Activated CD4-positive, alpha-beta memory T cell treated with anti-CD3 and anti-CD28 coated beads for 36 hours (primary cell): ENCODE results near the gene AP4E1. TPM values are rescaled to one million over a fixed set of nuclear protein-coding genes. Genes with fewer than 3 reads are reported as not detected.
"Not testable (repeated sequence)": the region's sequence is repeated elsewhere in the genome, so short reads cannot be mapped to it uniquely, and the experiment has no call there.

Experiments used
- CTCF ChIA-PET: fragments of 350-600 bp; sonication (Branson Sonifier 250); formaldehyde crosslinking; loops from one replicate; lab custom pipeline; 2021; ENCODE audit warnings: antibody characterized with exemption, inconsistent platforms; lab: Charles Lee
- POLR2A ChIA-PET: fragments of 350-600 bp; sonication (Branson Sonifier 250); formaldehyde crosslinking; loops from one replicate; lab custom pipeline; 2021; ENCODE audit warnings: antibody characterized with exemption; lab: Charles Lee
- DNase-seq: peaks from one replicate; pipeline ENCODE4 v3.0.0-alpha.2; 2020
- H3K27ac Mint-ChIP-seq: one replicate; pipeline ENCODE4 v1.8.0; 2021; ENCODE audit warnings: mixed read lengths
- H3K27me3 Mint-ChIP-seq: one replicate; pipeline ENCODE4 v1.8.0; 2021; ENCODE audit warnings: mixed read lengths
- H3K36me3 Mint-ChIP-seq: one replicate; pipeline ENCODE4 v1.8.0; 2021; ENCODE audit warnings: mixed read lengths
- H3K4me1 Mint-ChIP-seq: one replicate; pipeline ENCODE4 v1.8.0; 2021; ENCODE audit warnings: low read depth, mixed read lengths
- H3K4me3 Mint-ChIP-seq: one replicate; pipeline ENCODE4 v1.8.0; 2021; ENCODE audit warnings: mild to moderate bottlenecking, mixed read lengths
- H3K9me3 Mint-ChIP-seq: one replicate; pipeline ENCODE4 v1.8.0; 2021; ENCODE audit warnings: mixed read lengths
- intact Hi-C: fragments of 100-400 bp; cut with micrococcal nuclease; formaldehyde crosslinking; loops from one replicate; pipeline ENCODE4 v1.15.1; 2023
- total RNA-seq, 2 experiments: library from RNA; stranded (reverse); gene quantifications; one replicate each; pipeline ENCODE4 v1.2.3, GENCODE V29; 2021

The AP4E1 gene
- total RNA-seq, 2 experiments from 2014 or later: 12.0 to 12.7 TPM

DNA sequence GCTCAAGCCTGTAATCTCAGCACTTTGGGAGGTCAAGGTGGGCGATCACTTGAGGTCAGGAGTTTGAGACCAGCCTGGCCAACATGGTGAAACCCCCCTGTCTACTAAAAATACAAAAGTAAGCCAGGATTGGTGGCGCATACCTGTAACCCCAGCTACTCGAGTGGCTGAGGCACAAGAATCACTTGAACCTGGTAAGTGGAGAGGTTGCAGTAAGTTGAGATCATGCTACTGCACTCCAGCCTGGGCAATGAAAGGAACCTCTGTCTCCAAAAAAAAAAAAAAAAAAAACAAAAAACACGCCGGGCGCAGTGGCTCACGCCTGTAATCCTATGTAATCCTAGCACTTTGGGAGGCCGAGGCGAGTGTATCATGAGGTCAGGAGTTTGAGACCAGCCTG is 18.9 kb upstream of the AP4E1 start:
- ChIA-PET POLR2A (no interaction called here), CTCF (no interaction called here)
- H3K27ac Mint-ChIP-seq: no peak overlapping the region

DNA sequence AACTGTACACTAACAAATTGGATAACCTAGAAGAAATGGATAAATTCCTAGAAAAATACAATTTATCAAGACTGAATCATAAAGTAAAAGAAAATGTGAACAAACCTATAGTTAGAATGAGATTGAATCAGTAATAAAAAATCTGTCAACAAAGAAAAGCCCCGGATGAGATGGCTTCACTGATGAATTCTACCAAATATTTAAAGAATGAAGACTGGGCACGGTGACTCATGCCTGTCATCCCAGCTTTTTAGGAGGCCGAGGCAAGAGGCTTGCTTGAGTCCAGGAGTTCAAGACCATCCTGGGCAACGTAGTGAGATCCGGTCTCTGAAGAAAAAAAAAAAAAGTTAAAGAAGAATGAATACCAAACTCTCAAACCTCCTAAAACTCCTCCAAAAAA is 17.7 kb upstream of the AP4E1 start:
- Mint-ChIP-seq H3K4me1 (peaks cover 11% of the 10 kb centered on the region), H3K4me3 (no peak overlapping the region), H3K27me3 (no peaks in the 10 kb centered on the region), H3K36me3 (peaks cover 10% of the 10 kb centered on the region), H3K9me3 (peaks cover 22% of the 10 kb centered on the region), H3K27ac (no peak overlapping the region)
- intact Hi-C loops: no loop called here
- CTCF ChIA-PET: interaction anchor here (0.8 kb wide), 1 partner anchor 18 kb away, joined by 3 read pairs; the partner anchor contains the start of gene AP4E1
- no peak for DNase-seq
- POLR2A ChIA-PET: no interaction called here

More for the DNA sequence above, 18.9 kb upstream of the AP4E1 start:
- DNase-seq: no peak
- Mint-ChIP-seq H3K4me1 (peaks cover 23% of the 10 kb centered on the region), H3K27me3 (no peaks in the 10 kb centered on the region), H3K4me3 (no peak overlapping the region), H3K36me3 (peaks cover 10% of the 10 kb centered on the region), H3K9me3 (peaks cover 22% of the 10 kb centered on the region)
- intact Hi-C loops: loop anchor here (5.0 kb wide), 1 partner anchor 707 kb away; the partner anchor contains the start of gene SLC27A2

DNA sequence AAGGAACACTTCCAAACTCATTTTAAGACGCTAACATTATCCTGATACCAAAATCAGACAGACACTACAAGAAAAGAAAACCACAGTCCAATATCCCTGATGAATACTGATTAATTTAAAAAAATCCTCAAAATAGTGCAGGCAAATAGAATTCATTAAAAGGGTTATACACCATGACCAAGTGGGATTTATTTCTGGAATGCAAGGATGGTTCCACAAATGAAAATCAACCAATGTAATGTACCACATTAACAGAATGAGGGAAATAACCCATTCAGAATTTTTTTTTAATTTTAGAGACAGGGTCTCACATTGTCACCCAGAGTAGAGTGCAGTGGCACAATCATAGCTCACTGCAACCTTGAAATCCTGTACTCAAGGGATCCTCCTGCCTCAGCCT is 17.3 kb upstream of the AP4E1 start:
- Mint-ChIP-seq H3K36me3 (peaks cover 10% of the 10 kb centered on the region), H3K27me3 (no peaks in the 10 kb centered on the region), H3K4me1 (peaks cover 7% of the 10 kb centered on the region), H3K9me3 (peaks cover 22% of the 10 kb centered on the region), H3K4me3 (no peak overlapping the region), H3K27ac (no peak overlapping the region)
- intact Hi-C loops: no loop called here
- no peak for DNase-seq
- CTCF ChIA-PET: no interaction called here
- POLR2A ChIA-PET: no interaction called here

DNA sequence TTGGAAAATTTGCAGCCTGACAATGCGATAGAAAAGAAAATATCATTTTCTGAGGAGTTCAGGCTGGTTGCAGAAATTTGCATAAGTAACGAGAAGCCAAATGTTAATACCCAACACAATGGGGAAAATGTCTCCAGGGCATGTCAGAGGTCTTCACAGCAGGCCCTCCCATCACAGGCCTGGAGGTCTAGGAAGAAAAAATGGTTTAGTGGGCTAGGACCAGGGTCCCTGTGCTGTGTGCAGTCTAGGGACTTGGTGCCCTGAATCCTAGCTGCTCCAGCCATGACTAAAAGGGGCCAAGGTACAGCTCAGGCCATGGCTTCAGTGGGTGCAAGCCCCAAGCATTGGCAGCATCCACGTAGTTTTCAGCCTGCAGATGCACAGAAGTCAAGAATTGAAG is 14.5 kb upstream of the AP4E1 start:
- no peaks in the 10 kb centered on the region for H3K27me3 Mint-ChIP-seq
- peaks cover 10% of the 10 kb centered on the region for H3K36me3 Mint-ChIP-seq
- H3K9me3 Mint-ChIP-seq: peaks cover 22% of the 10 kb centered on the region
- H3K27ac Mint-ChIP-seq: no peak overlapping the region
- POLR2A ChIA-PET: no interaction called here
- H3K4me3 Mint-ChIP-seq: no peak overlapping the region
- peaks cover 8% of the 10 kb centered on the region for H3K4me1 Mint-ChIP-seq
- intact Hi-C loops: no loop called here
- CTCF ChIA-PET: no interaction called here
- DNase-seq: no peak

DNA sequence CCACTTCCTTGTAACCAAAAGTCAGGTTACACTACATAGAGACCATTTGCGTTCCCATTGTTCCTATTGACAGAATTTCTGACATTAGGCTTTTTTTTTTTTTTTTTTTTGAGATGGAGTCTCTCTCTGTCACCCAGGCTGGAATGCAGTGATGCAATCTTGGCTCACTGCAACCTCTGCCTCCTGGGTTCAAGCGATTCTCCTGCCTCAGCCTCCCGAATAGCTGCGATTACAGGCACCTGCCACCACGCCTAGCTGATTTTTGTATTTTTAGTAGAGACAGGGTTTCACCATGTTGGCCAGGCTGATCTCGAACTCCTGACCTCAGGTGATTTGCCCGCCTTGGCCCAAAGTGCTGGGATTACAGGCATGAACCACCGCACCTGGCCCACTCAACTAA is 7.1 kb upstream of the AP4E1 start:
- DNase-seq, H3K4me3 Mint-ChIP-seq, H3K9me3 Mint-ChIP-seq, H3K27me3 Mint-ChIP-seq, POLR2A ChIA-PET, H3K36me3 Mint-ChIP-seq, H3K27ac Mint-ChIP-seq: not testable (repeated sequence)
- peaks cover 15% of the 10 kb centered on the region for H3K4me1 Mint-ChIP-seq
- intact Hi-C loops: loop anchor here (10.0 kb wide), 1 partner anchor 1747 kb away; the partner anchor contains the start of gene COPS2
- CTCF ChIA-PET: interaction anchor here (1.1 kb wide), 1 partner anchor 14 kb away, joined by 3 read pairs; no protein-coding TSS in a partner anchor

DNA sequence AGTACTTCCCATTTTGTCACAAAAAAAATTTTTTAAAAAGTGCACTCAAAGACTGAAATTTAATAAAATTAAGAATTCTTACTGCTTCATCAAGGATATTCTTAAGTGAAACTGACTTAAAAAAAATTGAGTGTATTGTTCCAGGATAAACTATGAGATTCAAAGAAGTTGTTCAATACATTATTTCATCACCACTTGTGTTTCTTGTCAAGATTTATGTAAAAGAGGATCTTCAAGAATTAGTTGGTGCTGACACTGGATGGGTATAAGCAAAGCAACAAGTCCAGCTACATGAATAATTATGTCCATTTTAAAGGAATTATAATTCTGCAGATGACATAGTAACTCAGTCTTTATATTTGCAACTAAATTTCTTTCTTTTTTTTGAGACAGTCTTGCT is 4.3 kb upstream of the AP4E1 start:
- Mint-ChIP-seq H3K4me3 (no peak overlapping the region), H3K9me3 (no peaks in the 10 kb centered on the region), H3K4me1 (peaks cover 13% of the 10 kb centered on the region), H3K27ac (no peak overlapping the region), H3K27me3 (no peaks in the 10 kb centered on the region), H3K36me3 (peaks cover 3% of the 10 kb centered on the region)
- DNase-seq: no peak
- intact Hi-C loops: loop anchor here (10.0 kb wide), 1 partner anchor 1749 kb away; the partner anchor contains the start of gene COPS2
- ChIA-PET POLR2A (no interaction called here), CTCF (interaction anchor here (1.3 to 2.6 kb wide), 2 partner anchors 19 to 29 kb away, joined by 7 to 14 read pairs; no protein-coding TSS in a partner anchor)

DNA sequence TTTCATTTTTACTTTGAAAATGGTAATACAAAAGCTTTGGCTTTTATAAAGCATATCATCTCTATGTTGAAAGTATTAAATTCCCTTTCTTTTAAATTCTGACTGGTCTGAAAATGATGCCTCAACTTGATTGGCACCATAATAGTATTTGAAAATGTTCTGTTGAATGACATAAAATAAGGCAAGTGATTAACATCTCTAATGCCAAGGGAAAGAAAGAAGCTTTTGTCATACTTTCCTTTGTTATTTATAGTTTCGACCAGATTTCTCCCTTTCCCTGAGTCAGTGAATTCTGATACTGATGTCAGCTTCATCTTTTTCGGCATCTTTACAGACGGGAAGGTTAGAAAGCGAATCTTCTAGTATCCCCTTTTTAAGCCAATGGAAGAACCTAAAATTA is 3.4 kb upstream of the AP4E1 start:
- Mint-ChIP-seq H3K36me3 (peaks cover 3% of the 10 kb centered on the region), H3K4me3 (no peak overlapping the region), H3K27ac (peak overlapping the region; percentile 15), H3K4me1 (peaks cover 15% of the 10 kb centered on the region), H3K9me3 (no peaks in the 10 kb centered on the region), H3K27me3 (no peaks in the 10 kb centered on the region)
- no peak for DNase-seq
- POLR2A ChIA-PET: no interaction called here
- CTCF ChIA-PET: interaction anchor here (1.3 to 2.6 kb wide), 2 partner anchors 19 to 29 kb away, joined by 7 to 14 read pairs; no protein-coding TSS in a partner anchor
- intact Hi-C loops: loop anchor here (5.0 to 10.0 kb wide), 6 partner anchors 418 to 1750 kb away; partner anchors contain the start of genes COPS2, DTWD1, FAM227B and LYSMD2

DNA sequence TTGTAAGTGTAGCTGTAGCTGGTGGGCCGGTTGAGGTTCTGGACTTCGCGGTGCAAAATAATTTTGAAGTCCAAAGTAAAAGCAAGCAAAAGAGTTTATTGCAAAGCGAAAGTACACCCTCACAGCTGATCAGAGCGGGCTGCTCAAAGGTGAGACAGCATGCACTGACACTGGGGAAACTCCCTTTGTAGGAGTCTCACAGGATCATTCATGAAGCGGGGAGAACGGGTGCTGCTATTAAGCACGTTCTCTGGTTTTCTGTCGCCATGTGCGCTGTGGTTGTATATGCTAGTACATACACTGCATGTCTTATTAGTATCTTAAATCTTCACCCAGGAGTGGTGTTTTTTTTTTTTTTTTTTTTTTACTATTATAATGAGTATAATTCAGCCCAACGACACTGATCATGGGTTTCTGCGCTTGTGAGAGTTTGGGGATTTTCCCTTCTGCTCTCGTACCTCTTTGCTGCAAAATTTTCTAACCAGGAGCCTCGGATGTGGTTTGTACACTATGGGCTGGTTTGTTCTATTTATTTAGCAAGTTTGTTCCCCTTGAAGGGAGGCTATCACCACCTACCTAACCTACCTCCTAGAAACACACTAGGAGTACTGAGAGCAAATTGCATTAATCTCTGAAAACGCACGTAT is 1.4 kb upstream of the AP4E1 start:
- Mint-ChIP-seq H3K27me3 (no peaks in the 10 kb centered on the region), H3K4me3 (peak overlapping the region; percentile 93), H3K27ac (peak overlapping the region; percentile 98), H3K9me3 (no peaks in the 10 kb centered on the region), H3K36me3 (peaks cover 5% of the 10 kb centered on the region), H3K4me1 (peaks cover 23% of the 10 kb centered on the region)
- ChIA-PET POLR2A (interaction anchor here (0.6 to 1.8 kb wide), 6 partner anchors 11 to 221 kb away, joined by 3 to 14 read pairs (median 9); partner anchors contain the start of genes SPPL2A and TRPM7), CTCF (interaction anchor here (0.9 to 1.6 kb wide), 6 partner anchors 21 to 556 kb away, joined by 3 to 10 read pairs (median 4); no protein-coding TSS in a partner anchor)
- DNase-seq: peak; percentile 90
- intact Hi-C loops: loop anchor here (1.0 to 10.0 kb wide), 16 partner anchors 22 to 1752 kb away; partner anchors contain the start of genes COPS2, DTWD1, FAM227B and LYSMD2

DNA sequence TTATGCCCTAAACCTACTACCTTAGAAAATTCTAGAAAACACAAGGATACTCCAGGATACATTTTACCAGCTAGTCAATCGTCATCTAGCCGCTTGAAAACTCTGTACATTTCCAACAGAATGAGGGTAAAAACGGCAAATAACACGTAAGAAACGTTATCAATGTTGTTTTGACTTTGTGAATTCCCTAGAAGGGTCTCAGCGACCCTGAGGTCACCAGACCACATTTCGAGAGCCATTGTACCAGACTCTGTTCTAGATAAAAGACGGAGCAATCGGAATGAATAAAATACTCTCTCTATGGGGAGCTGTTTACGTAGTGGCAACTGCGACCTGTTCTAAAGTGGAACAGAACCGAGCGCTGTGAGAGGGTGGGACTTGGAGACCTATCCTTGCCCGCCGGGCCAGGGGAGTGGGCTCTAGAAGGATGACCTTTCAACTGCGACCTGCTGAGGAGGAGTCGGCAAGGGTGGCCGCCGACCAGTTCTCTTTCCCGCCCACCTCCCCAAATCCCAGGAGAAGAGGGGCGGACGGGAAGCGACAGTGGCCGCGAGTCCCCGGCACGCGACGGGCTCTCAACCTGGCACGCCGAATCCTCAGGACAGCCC is 778 bp upstream of the AP4E1 start:
- peak overlapping the region; percentile 93 for H3K4me3 Mint-ChIP-seq
- ChIA-PET CTCF (interaction anchor here (0.9 to 1.6 kb wide), 5 partner anchors 22 to 557 kb away, joined by 3 to 10 read pairs (median 5); no protein-coding TSS in a partner anchor), POLR2A (interaction anchor here (0.6 to 1.8 kb wide), 7 partner anchors 10 to 554 kb away, joined by 3 to 14 read pairs (median 6); partner anchors contain the start of genes SPPL2A and TRPM7)
- peaks cover 21% of the 10 kb centered on the region for H3K4me1 Mint-ChIP-seq
- DNase-seq: peak; percentile 65
- no peaks in the 10 kb centered on the region for H3K27me3 Mint-ChIP-seq
- H3K9me3 Mint-ChIP-seq: no peaks in the 10 kb centered on the region
- intact Hi-C loops: loop anchor here (1.0 to 10.0 kb wide), 16 partner anchors 22 to 1753 kb away; partner anchors contain the start of genes COPS2, DTWD1, FAM227B and LYSMD2
- H3K27ac Mint-ChIP-seq: peak overlapping the region; percentile 98
- peaks cover 6% of the 10 kb centered on the region for H3K36me3 Mint-ChIP-seq

DNA sequence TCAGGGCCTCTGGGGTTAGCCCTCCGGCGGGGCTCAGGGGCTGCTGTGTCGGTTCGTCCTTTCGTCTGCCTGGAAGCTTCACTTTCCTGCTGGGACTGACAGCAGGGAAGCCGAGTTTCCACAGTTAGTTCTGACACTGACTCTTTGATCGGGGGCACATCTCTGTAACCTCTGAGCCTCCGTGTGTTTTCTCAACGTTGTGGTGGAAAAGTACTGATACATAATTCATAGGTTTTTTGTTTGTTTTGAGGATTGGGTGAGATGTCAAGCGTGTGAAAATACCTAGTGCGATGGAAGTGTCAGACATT is 481 bp downstream of the AP4E1 start:
- peaks cover 14% of the 10 kb centered on the region for H3K36me3 Mint-ChIP-seq
- peak overlapping the region; percentile 93 for H3K4me3 Mint-ChIP-seq

DNA sequence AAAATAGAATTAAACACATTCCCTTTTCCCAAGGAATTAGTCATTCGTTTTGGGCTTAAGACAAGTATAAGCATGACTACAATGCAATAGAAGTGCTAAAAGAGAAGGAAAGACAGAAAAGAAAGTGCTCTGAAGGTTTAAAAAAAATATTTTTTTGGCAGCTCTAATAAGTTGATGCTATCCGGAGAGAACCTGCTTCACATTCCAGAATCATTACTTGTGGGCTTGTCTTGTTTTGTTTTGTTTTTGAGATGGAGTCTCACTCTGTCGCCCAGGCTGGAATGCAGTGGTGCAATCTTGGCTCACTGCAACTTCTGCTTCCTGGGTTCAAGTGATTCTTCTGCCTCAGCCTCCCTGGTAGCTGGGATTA is 1.9 kb downstream of the AP4E1 start:
- DNase-seq, H3K9me3 Mint-ChIP-seq, intact Hi-C loops, POLR2A ChIA-PET, H3K27ac Mint-ChIP-seq, H3K27me3 Mint-ChIP-seq: not testable (repeated sequence)
- peak overlapping the region; percentile 93 for H3K4me3 Mint-ChIP-seq
- CTCF ChIA-PET: interaction anchor here (2.0 kb wide), 1 partner anchor 29 kb away, joined by 11 read pairs; no protein-coding TSS in a partner anchor
- H3K4me1 Mint-ChIP-seq: peaks cover 19% of the 10 kb centered on the region
- H3K36me3 Mint-ChIP-seq: peaks cover 16% of the 10 kb centered on the region

More for the DNA sequence above, 481 bp downstream of the AP4E1 start:
- Mint-ChIP-seq H3K27me3 (no peaks in the 10 kb centered on the region), H3K4me1 (peaks cover 22% of the 10 kb centered on the region), H3K9me3 (no peaks in the 10 kb centered on the region), H3K27ac (peak overlapping the region; percentile 98)
- CTCF ChIA-PET: interaction anchor here (0.7 to 2.0 kb wide), 9 partner anchors 11 to 555 kb away, joined by 3 to 11 read pairs (median 4); no protein-coding TSS in a partner anchor
- intact Hi-C loops: loop anchor here (5.0 to 10.0 kb wide), 6 partner anchors 422 to 1754 kb away; partner anchors contain the start of genes COPS2, DTWD1, FAM227B and LYSMD2
- no peak for DNase-seq
- POLR2A ChIA-PET: interaction anchor here (0.6 to 1.2 kb wide), 7 partner anchors 24 to 1753 kb away, joined by 3 to 6 read pairs (median 4); partner anchors contain the start of gene TRPM7
